Measurements from ENCODE around the gene RGS6.

The RGS6 gene

GRCh38 chr14:72333357-72333756 is 401.1 kb downstream of the RGS6 start:
- DNase-seq: no peak

GRCh38 chr14:72336311-72336980 is 404.2 kb downstream of the RGS6 start:
- no peak for DNase-seq

- no peak for DNase-seq
Observed at GRCh38 chr14:72341237-72341636, 409.0 kb downstream of the RGS6 start.

GRCh38 chr14:72341686-72342085 is 409.5 kb downstream of the RGS6 start:
- no peak for DNase-seq

- no peak for DNase-seq
Observed at GRCh38 chr14:72347118-72347517, 414.9 kb downstream of the RGS6 start.

- DNase-seq: no peak
Observed at GRCh38 chr14:72350215-72350614, 418.0 kb downstream of the RGS6 start.

GRCh38 chr14:72352012-72352411 is 419.8 kb downstream of the RGS6 start:
- no peak for DNase-seq

GRCh38 chr14:72366619-72367018 is 434.4 kb downstream of the RGS6 start:
- no peak for DNase-seq

- no peak for DNase-seq
Observed at GRCh38 chr14:72369106-72369505, 436.9 kb downstream of the RGS6 start.

GRCh38 chr14:72377016-72377415 is 444.8 kb downstream of the RGS6 start:
- DNase-seq: no peak

- no peak for DNase-seq
Observed at GRCh38 chr14:72380456-72380855, 448.2 kb downstream of the RGS6 start.

GRCh38 chr14:72383865-72384264 is 451.6 kb downstream of the RGS6 start:
- DNase-seq: no peak

GRCh38 chr14:72387726-72388125 is 455.5 kb downstream of the RGS6 start:
- DNase-seq: no peak

- DNase-seq: no peak
Observed at GRCh38 chr14:72389200-72389599, 457.0 kb downstream of the RGS6 start.

- no peak for DNase-seq
Observed at GRCh38 chr14:72401101-72401625, 468.9 kb downstream of the RGS6 start.

- no peak for DNase-seq
Observed at GRCh38 chr14:72401632-72402376, 469.6 kb downstream of the RGS6 start.

GRCh38 chr14:72402377-72402772 is 470.1 kb downstream of the RGS6 start:
- no peak for DNase-seq

- no peak for DNase-seq
Observed at GRCh38 chr14:72404106-72404774, 472.0 kb downstream of the RGS6 start.

GRCh38 chr14:72404998-72405397 is 472.8 kb downstream of the RGS6 start:
- DNase-seq: no peak

GRCh38 chr14:72408020-72408419 is 475.8 kb downstream of the RGS6 start:
- no peak for DNase-seq

GRCh38 chr14:72409047-72409446 is 476.8 kb downstream of the RGS6 start:
- no peak for DNase-seq

- DNase-seq: no peak
Observed at GRCh38 chr14:72416081-72416849, 484.0 kb downstream of the RGS6 start.

GRCh38 chr14:72416892-72417291 is 484.7 kb downstream of the RGS6 start:
- DNase-seq: no peak
